SK-N-MC (cell line): ENCODE measurements around the gene KAT14.
"Not testable (repeated sequence)": the region's sequence is repeated elsewhere in the genome, so short reads cannot be mapped to it uniquely, and the experiment has no call there.

Source experiments
- DNase-seq: peaks from one replicate; pipeline ENCODE4 v3.0.0-alpha.2; 2011; ENCODE audit warnings: low read depth, low spot score
- H3K27ac ChIP-seq: fragments of 200-600 bp; sonication (generic); 2 replicates; pipeline ENCODE4 v1.5.1; 2016; ENCODE audit warnings: mixed run types
- H3K36me3 ChIP-seq: fragments of 200-600 bp; sonication (generic); 2 replicates; pipeline ENCODE4 v1.6.1; 2017; ENCODE audit warnings: antibody characterized with exemption, low read length, mixed read lengths; ENCODE audit not compliant: insufficient read depth
- H3K4me3 ChIP-seq: fragments of 200-600 bp; sonication (generic); 2 replicates; pipeline ENCODE4 v1.5.1; 2016
- H3K9ac ChIP-seq: fragments of 200-600 bp; sonication (generic); 2 replicates; pipeline ENCODE4 v1.8.0; 2017; ENCODE audit warnings: mixed run types, mixed read lengths; ENCODE audit not compliant: insufficient read length
- H3K9me3 ChIP-seq: fragments of 200-600 bp; sonication (generic); 2 replicates; pipeline ENCODE4 v1.6.1; 2017; ENCODE audit warnings: low read depth, mild to moderate bottlenecking, antibody characterized with exemption, low read length, moderate library complexity, mixed read lengths
- EZH2 ChIP-seq: fragments of 200-600 bp; sonication (generic); IDR thresholded peaks from one replicate; pipeline ENCODE4 v1.6.1; 2017; ENCODE audit warnings: antibody characterized with exemption
- FOXP2 ChIP-seq: optimal IDR thresholded peaks from 2 replicates; pipeline ENCODE3; 2011; ENCODE audit warnings: mild to moderate bottlenecking, moderate library complexity; ENCODE audit not compliant: insufficient read depth; ENCODE audit errors: extremely low read length, control extremely low read depth
- POLR2AphosphoS5 ChIP-seq: IDR thresholded peaks from 2 replicates; pipeline ENCODE4 v1.6.1; 2012; ENCODE audit warnings: mild to moderate bottlenecking, low read depth, low read length, borderline replicate concordance

Gene KAT14

DNA sequence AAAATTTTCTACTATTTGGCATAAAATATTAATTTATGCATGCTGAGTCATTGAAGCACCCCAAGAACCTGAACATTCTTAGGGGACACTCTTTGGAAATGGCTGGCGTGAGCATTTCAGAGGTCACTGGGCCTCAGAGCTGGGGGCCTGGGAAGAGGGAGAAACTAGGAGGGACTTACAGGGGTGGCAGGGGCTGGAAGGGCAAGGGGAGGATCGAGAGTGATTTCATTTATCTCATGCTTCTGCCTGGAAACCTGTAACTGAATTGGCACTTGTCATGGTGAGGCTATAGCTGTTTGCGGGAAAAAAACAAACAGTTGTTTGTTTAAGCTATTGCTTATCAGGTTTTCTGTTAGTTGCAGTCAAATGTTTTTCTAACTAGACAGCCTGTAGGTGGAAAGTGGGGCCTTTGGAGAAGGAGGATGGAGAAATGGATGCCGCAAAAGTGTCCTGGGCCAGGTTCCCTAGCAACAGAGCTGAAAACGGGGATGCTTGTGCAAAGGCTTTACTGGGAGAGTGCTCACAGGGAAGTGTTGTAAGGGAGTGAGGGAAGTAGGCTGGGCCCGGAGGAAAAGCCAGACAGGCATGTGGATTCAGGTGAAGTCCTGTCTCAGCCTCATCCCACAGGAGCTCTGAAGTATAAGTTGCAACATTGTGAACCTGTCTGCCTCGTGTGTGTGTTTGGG, 36.4 kb upstream of the KAT14 start:
- H3K36me3 ChIP-seq = no peaks in the 10 kb centered on the region
- no peak overlapping the region for H3K27ac ChIP-seq
- H3K4me3 ChIP-seq = no peak overlapping the region
- TF ChIP-seq FOXP2 = no peak
- no peak for TF ChIP-seq EZH2
- TF ChIP-seq POLR2AphosphoS5 = no peak
- no peaks in the 10 kb centered on the region for H3K9me3 ChIP-seq
- no peak overlapping the region for H3K9ac ChIP-seq
- DNase-seq = no peak

DNA sequence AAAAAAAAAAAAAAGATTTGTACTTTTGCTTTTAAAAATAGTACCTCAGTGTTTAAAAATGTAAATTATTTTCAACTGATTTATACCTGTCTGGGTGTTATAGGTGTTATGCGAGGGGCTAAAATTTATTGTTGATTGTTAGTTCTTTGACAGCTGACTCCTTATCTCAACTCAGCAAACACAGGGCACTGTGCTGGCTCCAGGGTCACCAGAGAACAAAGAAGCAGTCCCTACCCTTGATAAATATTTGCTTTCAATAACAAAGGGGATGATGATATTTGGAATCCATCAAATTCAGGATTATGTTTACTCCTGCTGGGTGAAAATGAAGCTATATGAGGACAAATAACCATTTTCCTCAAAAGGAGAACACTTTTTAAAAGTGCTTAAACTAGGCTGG, 34.2 kb upstream of the KAT14 start:
- Histone ChIP-seq H3K36me3 (no peaks in the 10 kb centered on the region), H3K4me3 (no peak overlapping the region), H3K27ac (no peak overlapping the region), H3K9ac (no peak overlapping the region), H3K9me3 (no peaks in the 10 kb centered on the region)
- TF ChIP-seq POLR2AphosphoS5 (no peak), FOXP2 (no peak), EZH2 (no peak)
- DNase-seq = no peak

DNA sequence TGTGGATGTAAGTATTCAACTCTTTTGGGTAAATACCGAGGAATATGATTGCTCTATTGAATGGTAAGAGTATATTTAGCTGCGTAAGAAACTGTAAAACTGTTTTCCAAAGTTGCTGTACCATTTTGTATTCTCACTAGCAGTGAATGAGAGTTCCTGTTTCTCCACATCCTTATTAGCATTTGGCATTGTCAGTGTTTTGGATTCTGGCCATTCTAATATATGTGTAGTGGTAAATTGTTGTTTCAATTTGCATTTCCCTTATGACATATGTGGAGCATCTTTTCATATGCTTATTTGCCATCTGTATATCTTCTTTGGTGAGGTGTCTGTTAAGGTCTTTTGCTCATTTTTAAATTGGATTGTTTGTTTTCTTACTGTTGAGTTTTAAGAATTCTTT, 29.3 kb upstream of the KAT14 start:
- Histone ChIP-seq H3K9me3 (no peaks in the 10 kb centered on the region), H3K27ac (no peak overlapping the region), H3K4me3 (no peak overlapping the region), H3K9ac (no peak overlapping the region), H3K36me3 (no peaks in the 10 kb centered on the region)
- TF ChIP-seq FOXP2 = no peak
- TF ChIP-seq POLR2AphosphoS5 = no peak
- TF ChIP-seq EZH2 = no peak
- DNase-seq = no peak

DNA sequence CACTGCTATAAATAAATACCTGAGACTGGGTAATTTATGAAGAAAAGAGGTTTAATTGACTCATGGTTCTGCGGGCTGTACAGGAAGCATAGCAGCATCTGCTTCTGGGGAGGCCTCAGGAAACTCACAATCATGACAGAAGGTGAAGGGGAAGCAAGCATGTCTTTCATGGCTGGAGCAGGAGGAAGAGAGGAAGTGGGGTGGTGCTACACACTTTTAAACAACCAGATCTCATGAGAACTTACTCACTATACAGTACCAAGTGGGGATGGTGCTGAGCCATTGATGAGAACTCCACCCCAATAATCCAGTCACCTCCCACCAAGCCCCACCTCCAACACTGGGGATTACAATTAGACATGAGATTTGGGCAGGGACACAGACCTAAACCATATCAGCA, 9.1 kb upstream of the KAT14 start:
- not testable (repeated sequence) for H3K9me3 ChIP-seq, H3K4me3 ChIP-seq, H3K27ac ChIP-seq, H3K36me3 ChIP-seq, H3K9ac ChIP-seq, DNase-seq

DNA sequence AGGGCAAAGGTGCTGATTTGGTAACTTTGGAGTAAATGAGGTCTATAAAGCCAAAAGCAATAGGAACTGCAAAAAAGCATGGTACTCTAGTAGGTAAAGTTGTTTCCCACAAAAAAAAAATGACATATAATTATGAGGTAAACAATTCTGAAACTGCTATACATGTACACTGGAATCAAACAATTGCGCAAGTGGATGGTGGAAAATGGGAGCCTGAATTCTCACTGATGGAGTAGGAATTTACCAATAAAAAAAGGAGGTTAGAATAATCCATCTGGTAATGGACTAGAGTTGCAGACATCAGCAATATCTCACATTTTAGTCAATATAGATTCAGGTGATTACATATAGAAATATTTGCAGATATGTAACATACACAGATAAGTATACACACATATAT, 5.0 kb upstream of the KAT14 start:
- DNase-seq = no peak

DNA sequence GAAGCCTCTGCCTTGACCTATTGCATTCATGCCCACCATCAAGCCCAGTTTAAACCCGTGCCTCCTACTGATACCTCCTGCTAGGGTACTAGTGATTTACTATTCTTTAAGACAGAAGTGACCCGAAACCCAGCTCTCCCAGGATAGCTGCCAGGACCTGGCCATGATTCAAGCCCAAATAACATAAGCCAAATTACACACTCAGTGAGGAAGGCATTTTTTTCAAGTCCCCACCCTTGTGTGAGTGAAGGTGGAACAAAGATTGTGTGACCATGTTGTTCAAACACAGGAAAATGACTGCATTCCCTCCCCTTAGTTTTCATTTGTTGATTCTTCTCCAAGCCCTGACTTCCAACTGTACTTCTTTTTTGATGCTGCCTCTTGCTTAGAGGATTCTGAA, 3.7 kb upstream of the KAT14 start:
- H3K36me3 ChIP-seq = no peaks in the 10 kb centered on the region
- H3K27ac ChIP-seq = no peak overlapping the region
- H3K4me3 ChIP-seq = no peak overlapping the region
- no peak for TF ChIP-seq EZH2
- no peak for TF ChIP-seq FOXP2
- no peak for TF ChIP-seq POLR2AphosphoS5
- no peak overlapping the region for H3K9ac ChIP-seq
- DNase-seq = no peak
- no peaks in the 10 kb centered on the region for H3K9me3 ChIP-seq

More for the DNA sequence above, 5.0 kb upstream of the KAT14 start:
- Histone ChIP-seq H3K36me3 (no peaks in the 10 kb centered on the region), H3K9ac (no peak overlapping the region), H3K9me3 (no peaks in the 10 kb centered on the region), H3K4me3 (no peak overlapping the region), H3K27ac (no peak overlapping the region)
- TF ChIP-seq FOXP2 = no peak
- no peak for TF ChIP-seq POLR2AphosphoS5
- no peak for TF ChIP-seq EZH2

GRCh38 chr20:18138266-18138582, 561 bp downstream of the KAT14 start:
- no peaks in the 10 kb centered on the region for H3K9me3 ChIP-seq
- DNase-seq = no peak
- no peak for TF ChIP-seq EZH2
- TF ChIP-seq POLR2AphosphoS5 = no peak
- peak overlapping the region; percentile 81 for H3K27ac ChIP-seq
- peak overlapping the region; percentile 99 for H3K9ac ChIP-seq
- peak overlapping the region; percentile 99 for H3K4me3 ChIP-seq
- H3K36me3 ChIP-seq = peaks cover 14% of the 10 kb centered on the region

- Histone ChIP-seq H3K27ac (peak overlapping the region; percentile 4; the same call in 1 of the 2 replicates), H3K9me3 (no peaks in the 10 kb centered on the region), H3K4me3 (peak overlapping the region; percentile 99), H3K9ac (peak overlapping the region; percentile 99), H3K36me3 (peaks cover 17% of the 10 kb centered on the region)
- DNase-seq = no peak
- TF ChIP-seq EZH2 (no peak), POLR2AphosphoS5 (no peak; the same call in 1 of the 2 replicates), FOXP2 (no peak)
Measured at GRCh38 chr20:18138639-18139583, 1.2 kb downstream of the KAT14 start.

DNA sequence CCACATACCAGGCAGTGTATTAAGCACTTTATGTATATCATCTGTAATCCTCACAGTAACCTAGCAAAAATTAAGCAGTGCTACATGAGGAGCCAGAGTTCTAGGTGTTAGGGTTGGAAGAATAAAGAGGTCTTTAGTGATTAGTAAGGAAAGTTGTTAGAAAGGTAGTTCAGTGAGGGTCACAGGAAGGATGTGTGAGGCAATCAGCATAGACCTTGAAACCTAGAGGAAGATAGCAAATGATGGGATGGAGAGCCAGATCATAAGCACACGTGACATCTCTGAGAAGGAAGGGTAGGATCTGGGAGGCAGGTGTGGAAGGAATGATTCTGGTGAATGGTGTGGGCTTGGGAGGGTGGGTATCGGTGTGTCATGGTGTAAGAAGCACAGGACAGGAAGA, 2.2 kb downstream of the KAT14 start:
- DNase-seq = no peak
- no peak overlapping the region for H3K27ac ChIP-seq
- H3K4me3 ChIP-seq = peak overlapping the region; percentile 99; the same call in 1 of the 2 replicates

More for the DNA sequence above, 2.2 kb downstream of the KAT14 start:
- TF ChIP-seq FOXP2 (no peak), EZH2 (no peak), POLR2AphosphoS5 (no peak)
- Histone ChIP-seq H3K9me3 (no peaks in the 10 kb centered on the region), H3K9ac (peak overlapping the region; percentile 99), H3K36me3 (peaks cover 25% of the 10 kb centered on the region)
